ENCODE results near the gene PRSS56. TPM values are rescaled to one million over a fixed set of nuclear protein-coding genes. Genes with fewer than 3 reads are reported as not detected.

The PRSS56 gene
- total RNA-seq, 2 donors from 2014 or later: not detected

- H3K4me1 ChIP-seq: no peaks in the 10 kb centered on the region
- DNase-seq: no peak
- no peak overlapping the region for H3K9ac ChIP-seq (ENCODE audit: low read depth in 2 of 2, low read length in 2 of 2)
- no peak for TF ChIP-seq CTCF (IDR thresholded peaks at IDR 0.05)
- no peaks in the 10 kb centered on the region for H3K9me3 ChIP-seq
- intact Hi-C loops (cut with DNase I): no loop called here
- no peak overlapping the region for H3K27ac ChIP-seq
- H3K27me3 ChIP-seq: peaks cover 3% of the 10 kb centered on the region
- H3K4me3 ChIP-seq: no peak overlapping the region
- no peaks in the 10 kb centered on the region for H3K36me3 ChIP-seq
Measured at GRCh38 chr2:232516551-232516950, 3.6 kb upstream of the PRSS56 start.

GRCh38 chr2:232518844-232519243 is 1.3 kb upstream of the PRSS56 start:
- H3K27ac ChIP-seq: no peak overlapping the region
- TF ChIP-seq CTCF (IDR thresholded peaks at IDR 0.05): no peak
- H3K36me3 ChIP-seq: no peaks in the 10 kb centered on the region
- H3K9me3 ChIP-seq: no peaks in the 10 kb centered on the region
- DNase-seq: no peak
- no peak overlapping the region for H3K9ac ChIP-seq (ENCODE audit: low read depth in 2 of 2, low read length in 2 of 2)
- peaks cover 26% of the 10 kb centered on the region for H3K27me3 ChIP-seq
- intact Hi-C loops (cut with DNase I): no loop called here
- H3K4me1 ChIP-seq: no peaks in the 10 kb centered on the region
- H3K4me3 ChIP-seq: no peak overlapping the region

GRCh38 chr2:232520489-232520888 is 301 bp downstream of the PRSS56 start:
- peaks cover 40% of the 10 kb centered on the region for H3K27me3 ChIP-seq
- no peak for DNase-seq

GRCh38 chr2:232521098-232521497 is 910 bp downstream of the PRSS56 start:
- Histone ChIP-seq H3K9me3 (no peaks in the 10 kb centered on the region), H3K36me3 (no peaks in the 10 kb centered on the region), H3K27ac (no peak overlapping the region), H3K27me3 (peaks cover 40% of the 10 kb centered on the region), H3K9ac (ENCODE audit: low read depth in 2 of 2, low read length in 2 of 2) (no peak overlapping the region), H3K4me1 (peaks cover 3% of the 10 kb centered on the region), H3K4me3 (no peak overlapping the region)
- TF ChIP-seq CTCF (IDR thresholded peaks at IDR 0.05): no peak
- intact Hi-C loops (cut with DNase I): loop anchor here (2.0 kb wide), 1 partner anchor 74 kb away; no protein-coding TSS in a partner anchor
- no peak for DNase-seq

More at GRCh38 chr2:232520489-232520888, 301 bp downstream of the PRSS56 start:
- peaks cover 3% of the 10 kb centered on the region for H3K4me1 ChIP-seq
- H3K27ac ChIP-seq: no peak overlapping the region
- no peak for TF ChIP-seq CTCF (IDR thresholded peaks at IDR 0.05)
- no peaks in the 10 kb centered on the region for H3K36me3 ChIP-seq
- no peak overlapping the region for H3K4me3 ChIP-seq
- no peak overlapping the region for H3K9ac ChIP-seq (ENCODE audit: low read depth in 2 of 2, low read length in 2 of 2)
- intact Hi-C loops (cut with DNase I): loop anchor here (2.0 kb wide), 1 partner anchor 74 kb away; no protein-coding TSS in a partner anchor
- H3K9me3 ChIP-seq: no peaks in the 10 kb centered on the region

GRCh38 chr2:232521959-232522622 is 1.9 kb downstream of the PRSS56 start:
- Histone ChIP-seq H3K9me3 (no peaks in the 10 kb centered on the region), H3K27ac (no peak overlapping the region), H3K4me1 (peaks cover 3% of the 10 kb centered on the region), H3K27me3 (peaks cover 40% of the 10 kb centered on the region), H3K36me3 (no peaks in the 10 kb centered on the region), H3K9ac (ENCODE audit: low read depth in 2 of 2, low read length in 2 of 2) (no peak overlapping the region), H3K4me3 (no peak overlapping the region)
- intact Hi-C loops (cut with DNase I): loop anchor here (2.0 kb wide), 1 partner anchor 75 kb away; no protein-coding TSS in a partner anchor
- DNase-seq: peak; percentile 57
- peak; percentile 84 for TF ChIP-seq CTCF (IDR thresholded peaks at IDR 0.05)
